PC-9 (cell line): ENCODE data around the gene CETP. TPM values are rescaled to one million over a fixed set of nuclear protein-coding genes. Genes with fewer than 3 reads are reported as not detected.
"Not testable (repeated sequence)": the region's sequence is repeated elsewhere in the genome, so short reads cannot be mapped to it uniquely, and the experiment has no call there.

Experiments used
- BruUV-seq: library from RNA; stranded (reverse); fragments of 400-500 nt; replicated peaks from 2 replicates; lab custom pipeline; 2021; lab: Mats Ljungman, UMichigan
- CTCF ChIA-PET: fragments of 300-600 bp; sonication (Branson Sonifier 250); formaldehyde crosslinking; loops from one replicate; lab custom pipeline; 2022; ENCODE audit warnings: antibody characterized with exemption; lab: Charles Lee
- POLR2A ChIA-PET: fragments of 300-600 bp; sonication (Branson Sonifier 250); formaldehyde crosslinking; loops from one replicate; lab custom pipeline; 2022; ENCODE audit warnings: antibody characterized with exemption; ENCODE audit not compliant: unreplicated experiment; lab: Charles Lee
- DNase-seq, 2 experiments: peaks; one replicate each; pipeline versions ENCODE4 v3.0.0 to v3.0.0-alpha.2; 2015 to 2022; ENCODE audit warnings: mixed read lengths in 1 of 2
- H2AFZ ChIP-seq: fragments of 200-600 bp; sonication (generic); 2 replicates; pipeline ENCODE4 v1.8.1; 2017; ENCODE audit warnings: antibody characterized with exemption
- H3F3A ChIP-seq: fragments of 200-600 bp; sonication (generic); 2 replicates; pipeline ENCODE4 v1.8.1; 2017; ENCODE audit warnings: antibody characterized with exemption, mild to moderate bottlenecking, low read depth; ENCODE audit not compliant: insufficient read depth
- H3K27ac ChIP-seq: fragments of 200-600 bp; sonication (generic); 2 replicates; pipeline ENCODE4 v1.6.1; 2016; ENCODE audit warnings: mixed run types
- H3K27me3 ChIP-seq: fragments of 200-600 bp; sonication (generic); 2 replicates; pipeline ENCODE4 v1.6.1; 2016; ENCODE audit warnings: low read depth, mixed run types; ENCODE audit not compliant: insufficient read depth
- H3K36me3 ChIP-seq: fragments of 200-600 bp; sonication (generic); 2 replicates; pipeline ENCODE4 v1.6.1; 2016; ENCODE audit warnings: low read depth, mixed run types
- H3K4me1 ChIP-seq: fragments of 200-600 bp; sonication (generic); replicated peaks from 2 replicates; pipeline ENCODE4 v1.6.1; 2016; ENCODE audit warnings: mixed run types; ENCODE audit not compliant: insufficient read depth
- H3K4me2 ChIP-seq: fragments of 200-600 bp; sonication (generic); 2 replicates; pipeline ENCODE4 v1.6.1; 2017; ENCODE audit warnings: mixed run types
- H3K4me3 ChIP-seq: fragments of 200-600 bp; sonication (generic); 2 replicates; pipeline ENCODE4 v1.6.1; 2016; ENCODE audit warnings: mixed run types
- H3K79me2 ChIP-seq: fragments of 200-600 bp; sonication (generic); 2 replicates; pipeline ENCODE4 v1.6.1; 2017; ENCODE audit warnings: low read depth, mixed run types
- H3K9me2 ChIP-seq: fragments of 200-600 bp; sonication (generic); 2 replicates; pipeline ENCODE4 v1.8.1; 2017; ENCODE audit warnings: mild to moderate bottlenecking; ENCODE audit not compliant: insufficient read depth
- H3K9me3 ChIP-seq: fragments of 200-600 bp; sonication (generic); 2 replicates; pipeline ENCODE4 v1.8.1; 2016; ENCODE audit warnings: low read depth; ENCODE audit not compliant: insufficient read depth
- H4K20me1 ChIP-seq: fragments of 200-600 bp; sonication (generic); 2 replicates; pipeline ENCODE4 v1.8.1; 2017; ENCODE audit not compliant: insufficient read depth
- EZH2 ChIP-seq: fragments of 200-600 bp; sonication (generic); IDR thresholded peaks from 2 replicates; pipeline ENCODE4 v1.8.0; 2017; ENCODE audit warnings: antibody characterized with exemption, low read depth
- intact Hi-C: fragments of 100-400 bp; cut with micrococcal nuclease; formaldehyde crosslinking; loops from one replicate; pipeline ENCODE4 v1.10.0; 2022; ENCODE audit not compliant: unreplicated experiment
- total RNA-seq: library from RNA; stranded (reverse); gene quantifications from 2 replicates; pipeline ENCODE4 v1.2.3, GENCODE V29; 2021
- TF ChIP-seq, protein P1 (sequence below): fragments of 200-600 bp; sonication (generic); conservative IDR thresholded peaks from 2 replicates; pipeline ENCODE4 v1.6.1; 2017; ENCODE audit warnings: mixed run types, antibody characterized with exemption, mild to moderate bottlenecking, moderate library complexity

CETP gene
- total RNA-seq, 1 experiment from 2014 or later: not detected

DNA sequence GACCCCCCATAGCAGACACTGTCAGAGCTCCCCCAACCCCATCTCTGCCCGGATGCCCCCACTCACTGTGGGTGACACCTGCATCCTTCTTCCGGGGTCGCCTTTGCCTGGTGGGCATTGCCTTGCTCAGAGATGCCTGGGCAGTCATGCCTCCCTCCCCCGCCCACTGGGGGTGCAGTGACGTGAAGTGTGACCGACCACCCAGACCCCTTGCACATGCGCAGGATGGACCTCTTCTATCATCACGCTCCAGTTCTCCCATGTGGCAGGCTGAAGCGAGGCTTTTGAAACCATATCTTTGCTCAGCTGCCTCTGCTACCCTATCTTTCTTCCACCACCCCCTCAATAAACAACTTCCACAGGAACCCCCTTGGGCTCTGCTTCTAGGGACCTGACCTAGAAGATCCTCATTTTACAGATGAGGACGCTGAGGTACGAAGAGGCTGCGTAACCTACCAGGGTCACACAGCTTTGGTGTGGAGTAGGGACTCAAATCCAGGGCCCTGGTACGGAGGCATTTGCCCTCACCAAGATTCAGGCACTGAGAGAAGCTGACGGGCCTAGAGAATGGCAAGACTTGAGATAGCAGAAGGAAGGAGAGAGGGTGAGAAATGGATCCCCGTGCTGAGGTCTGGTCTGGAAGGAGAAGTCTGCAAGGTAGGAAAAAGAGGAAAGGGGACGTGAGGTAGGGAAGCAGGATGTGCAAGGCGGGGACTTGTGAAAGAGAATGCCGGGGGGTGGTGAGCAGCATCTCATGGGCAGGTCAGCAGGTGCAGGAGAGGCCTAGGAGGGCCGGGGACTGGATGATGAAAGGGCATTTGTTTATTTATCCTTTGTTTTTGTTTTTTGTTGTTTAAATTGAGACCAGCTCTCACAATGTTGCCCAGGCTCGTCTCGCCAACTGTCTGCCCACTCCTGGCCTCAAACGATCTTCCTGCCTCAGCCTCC, 42.0 kb downstream of the CETP start:
- POLR2A ChIA-PET: no interaction called here
- Histone ChIP-seq H3K36me3 (no peaks in the 10 kb centered on the region), H3K9me3 (no peaks in the 10 kb centered on the region), H3K27me3 (no peaks in the 10 kb centered on the region), H2AFZ (no peak overlapping the region), H4K20me1 (no peaks in the 10 kb centered on the region), H3F3A (no peaks in the 10 kb centered on the region), H3K4me1 (peaks cover 16% of the 10 kb centered on the region), H3K79me2 (no peaks in the 10 kb centered on the region), H3K9me2 (no peaks in the 10 kb centered on the region), H3K4me3 (no peak overlapping the region), H3K27ac (no peak overlapping the region), H3K4me2 (no peak overlapping the region)
- TF ChIP-seq EZH2: no peak
- TF ChIP-seq, protein P1, sequence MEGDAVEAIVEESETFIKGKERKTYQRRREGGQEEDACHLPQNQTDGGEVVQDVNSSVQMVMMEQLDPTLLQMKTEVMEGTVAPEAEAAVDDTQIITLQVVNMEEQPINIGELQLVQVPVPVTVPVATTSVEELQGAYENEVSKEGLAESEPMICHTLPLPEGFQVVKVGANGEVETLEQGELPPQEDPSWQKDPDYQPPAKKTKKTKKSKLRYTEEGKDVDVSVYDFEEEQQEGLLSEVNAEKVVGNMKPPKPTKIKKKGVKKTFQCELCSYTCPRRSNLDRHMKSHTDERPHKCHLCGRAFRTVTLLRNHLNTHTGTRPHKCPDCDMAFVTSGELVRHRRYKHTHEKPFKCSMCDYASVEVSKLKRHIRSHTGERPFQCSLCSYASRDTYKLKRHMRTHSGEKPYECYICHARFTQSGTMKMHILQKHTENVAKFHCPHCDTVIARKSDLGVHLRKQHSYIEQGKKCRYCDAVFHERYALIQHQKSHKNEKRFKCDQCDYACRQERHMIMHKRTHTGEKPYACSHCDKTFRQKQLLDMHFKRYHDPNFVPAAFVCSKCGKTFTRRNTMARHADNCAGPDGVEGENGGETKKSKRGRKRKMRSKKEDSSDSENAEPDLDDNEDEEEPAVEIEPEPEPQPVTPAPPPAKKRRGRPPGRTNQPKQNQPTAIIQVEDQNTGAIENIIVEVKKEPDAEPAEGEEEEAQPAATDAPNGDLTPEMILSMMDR: no peak
- intact Hi-C loops: no loop called here
- BruUV-seq: no TSS peak
- no peak for DNase-seq
- CTCF ChIA-PET: no interaction called here

DNA sequence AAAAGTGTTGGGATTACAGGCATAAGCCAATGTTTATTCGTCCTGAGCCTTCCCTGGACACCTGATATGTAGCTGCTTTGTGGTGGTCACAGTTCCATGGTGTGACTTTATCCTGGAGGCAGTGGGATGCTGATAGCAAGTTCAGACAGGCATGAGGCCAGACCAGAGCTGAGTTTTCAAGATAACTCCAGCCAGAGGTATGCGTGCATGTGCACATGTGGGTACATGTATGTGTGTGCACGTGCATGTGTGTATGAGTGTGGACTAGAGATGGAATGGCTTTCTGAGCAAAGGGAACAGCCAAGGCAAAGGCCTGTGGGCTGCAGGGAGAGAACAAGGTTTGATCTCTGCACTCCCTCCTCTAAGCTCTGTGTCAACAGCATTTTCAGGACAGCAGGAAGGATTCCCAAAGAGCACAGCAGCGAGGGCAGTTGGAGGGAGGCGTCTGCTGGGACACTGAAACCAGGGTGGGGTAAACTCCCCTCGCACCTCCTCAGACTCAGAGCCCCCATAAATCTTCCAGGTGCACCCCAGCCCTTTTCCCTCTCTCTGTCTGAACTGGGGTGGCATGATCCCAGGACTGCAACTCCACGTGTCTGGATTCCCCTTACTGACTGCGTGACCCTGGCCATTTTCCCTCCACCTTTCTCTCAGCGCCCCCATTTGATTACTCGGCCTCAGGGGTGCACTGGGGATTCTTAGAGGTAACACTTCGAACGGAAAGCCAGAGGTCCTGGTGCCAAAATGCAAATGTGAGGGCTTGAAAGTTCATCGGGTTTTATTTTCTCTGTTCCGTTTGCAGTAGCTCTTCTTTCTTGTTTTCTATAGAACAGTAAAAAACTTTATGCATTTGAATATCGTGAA, 42.9 kb downstream of the CETP start:
- H3K4me1 ChIP-seq: peaks cover 16% of the 10 kb centered on the region
- no peaks in the 10 kb centered on the region for H3K27me3 ChIP-seq
- POLR2A ChIA-PET: no interaction called here
- intact Hi-C loops: no loop called here
- no peaks in the 10 kb centered on the region for H3F3A ChIP-seq
- TF ChIP-seq, protein P1: no peak
- no peak for TF ChIP-seq EZH2
- no peaks in the 10 kb centered on the region for H4K20me1 ChIP-seq
- H3K4me3 ChIP-seq: no peak overlapping the region
- H2AFZ ChIP-seq: no peak overlapping the region
- H3K4me2 ChIP-seq: no peak overlapping the region
- H3K79me2 ChIP-seq: no peaks in the 10 kb centered on the region
- H3K9me2 ChIP-seq: no peaks in the 10 kb centered on the region
- H3K36me3 ChIP-seq: no peaks in the 10 kb centered on the region
- H3K27ac ChIP-seq: no peak overlapping the region
- CTCF ChIA-PET: no interaction called here
- DNase-seq: no peak
- no TSS peak for BruUV-seq
- H3K9me3 ChIP-seq: no peaks in the 10 kb centered on the region

DNA sequence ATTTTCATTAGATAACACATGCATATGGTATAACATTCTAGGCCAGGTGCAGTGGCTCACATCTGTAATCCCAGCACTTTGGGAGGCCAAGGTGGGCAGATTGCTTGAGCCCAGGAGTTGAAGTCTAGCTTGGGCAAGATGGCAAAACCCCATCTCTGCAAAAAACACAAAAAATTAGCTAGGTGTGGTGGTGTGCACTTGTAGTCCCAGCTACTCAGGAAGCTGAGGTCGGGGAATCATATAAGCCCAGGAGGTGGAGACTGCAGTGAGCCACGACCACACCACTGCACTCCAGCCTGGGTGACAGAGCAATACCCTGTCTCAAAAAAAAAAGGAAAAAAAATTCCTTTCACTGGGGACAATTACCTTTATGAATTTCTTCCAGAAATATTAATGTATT, 43.8 kb downstream of the CETP start:
- H3K36me3 ChIP-seq, H2AFZ ChIP-seq, H3K4me1 ChIP-seq, H3K9me2 ChIP-seq, H3K4me3 ChIP-seq, BruUV-seq, H3K79me2 ChIP-seq, H3K27me3 ChIP-seq, H3K4me2 ChIP-seq, H4K20me1 ChIP-seq, DNase-seq, H3K9me3 ChIP-seq, H3F3A ChIP-seq, intact Hi-C loops, POLR2A ChIA-PET, H3K27ac ChIP-seq: not testable (repeated sequence)
- CTCF ChIA-PET: interaction anchor here (0.6 to 0.7 kb wide), 2 partner anchors 43 to 597 kb away, joined by 3 to 4 read pairs; no protein-coding TSS in a partner anchor
